Stomach (tissue), 9 donors: ENCODE measurements around the gene ARMC3. TPM values are rescaled to one million over a fixed set of nuclear protein-coding genes. Genes with fewer than 3 reads are reported as not detected.
A peak's percentile ranks its signal among the peaks of the same experiment; 100 is the strongest.

ENCODE experiments used
- DNase-seq, 2 donors: peaks; one replicate each; pipeline versions ENCODE4 v3.0.0 to v3.0.0-alpha.2; 2013 to 2019
- H3K27ac ChIP-seq, 5 donors: fragments of 200-600 bp in 4 of 5; sonication (generic) in 4 of 5; one replicate each; pipeline ENCODE4 v1.5.1; 2013 to 2019; ENCODE audit warnings: mild to moderate bottlenecking in 1 of 5, moderate library complexity in 1 of 5
- H3K27me3 ChIP-seq, 3 donors: fragments of 200-600 bp; sonication (generic); one replicate each; pipeline ENCODE4 v1.5.1; 2017 to 2019; ENCODE audit warnings: mixed run types in 1 of 3
- H3K36me3 ChIP-seq, 4 donors: fragments of 200-600 bp; sonication (generic); 1 replicate in 3 of 4; 2 replicates in 1 of 4; pipeline ENCODE4 v1.5.1; 2016 to 2019
- H3K4me1 ChIP-seq, 4 donors: fragments of 200-600 bp; sonication (generic); one replicate each; pipeline ENCODE4 v1.5.1; 2016 to 2019
- H3K4me3 ChIP-seq, 4 donors: fragments of 200-600 bp; sonication (generic) in 3 of 4; one replicate each; pipeline ENCODE4 v1.5.1; 2016 to 2019; ENCODE audit warnings: mild to moderate bottlenecking in 1 of 4
- H3K9me3 ChIP-seq, 4 donors: fragments of 200-600 bp; sonication (generic); one replicate each; pipeline ENCODE4 v1.5.1; 2016 to 2019
- CTCF ChIP-seq, 7 experiments: fragments of 450-650 bp in 4 of 7; fragments of 200-600 bp in 3 of 7; sonication (generic) in 3 of 7; IDR thresholded peaks; one replicate each; pipeline ENCODE4 v1.5.1; 2016 to 2019; ENCODE audit warnings: antibody characterized with exemption in 7 of 7, control low read depth in 2 of 7, mild to moderate bottlenecking in 1 of 7
- EP300 ChIP-seq: sonication (generic); formaldehyde crosslinking; IDR thresholded peaks from one replicate; pipeline ENCODE4 v1.6.1; 2017; ENCODE audit warnings: antibody characterized with exemption
- POLR2A ChIP-seq, 4 donors: fragments of 450-650 bp; IDR thresholded peaks; one replicate each; pipeline ENCODE4 v1.6.1; 2016; ENCODE audit warnings: antibody characterized with exemption in 4 of 4, control low read depth in 2 of 4, mild to moderate bottlenecking in 1 of 4, moderate library complexity in 1 of 4
- POLR2AphosphoS5 ChIP-seq, 3 donors: sonication (generic); formaldehyde crosslinking; IDR thresholded peaks; one replicate each; pipeline ENCODE4 v1.6.1; 2016; ENCODE audit warnings: antibody characterized with exemption in 3 of 3
- WGBS, 5 donors: extraction: QIAGEN DNeasy Blood & Tissue Kit in 3 of 5; methylation state at CpG; one replicate each; pipeline versions ENCODE4 v1.1.5 to v1.1.7; 2013 to 2018; 5-methylcytosine and 5-hydroxymethylcytosine counted together
- intact Hi-C: fragments of 100-400 bp; cut with DNase I; formaldehyde crosslinking; loops from one replicate; pipeline ENCODE4 v1.15.1; 2023; ENCODE audit warnings: low total_unique reads
- polyA plus RNA-seq, 3 donors: library from polyadenylated mRNA; stranded (reverse); fragments of 200-250 nt; gene quantifications; one replicate each; pipeline ENCODE4 v1.2.3, GENCODE V29; 2013
- total RNA-seq, 5 donors: library from RNA; depleted of rRNA; stranded (reverse); fragments of >200 nt; gene quantifications; one replicate each; pipeline versions ENCODE4 v1.1.0 to v1.2.3, GENCODE V29; 2014 to 2016
- donor health status: healthy with polysubstance abuse.
- donor health status: Bipolar disorder and iron deficiency.
- donor health status: healthy.

ARMC3 gene
- total and polyA plus RNA-seq, 8 donors, result not detected

GRCh38 chr10:23056186-23056579 lies 128.3 kb downstream of the ARMC3 start:
- intact Hi-C loops, result no loop called here
- Histone ChIP-seq H3K9me3 (peaks cover 0 to 7% (median 0%) of the 10 kb centered on the region in 4 donors), H3K36me3 (no peaks in the 10 kb centered on the region), H3K4me3 (no peak overlapping the region), H3K4me1 (no peaks in the 10 kb centered on the region), H3K27me3 (no peaks in the 10 kb centered on the region), H3K27ac (no peak overlapping the region)
- TF ChIP-seq POLR2AphosphoS5 (IDR thresholded peaks at IDR 0.05) (no peak), CTCF (IDR thresholded peaks at IDR 0.05) (no peak), EP300 (no peak), POLR2A (IDR thresholded peaks at IDR 0.05) (no peak)
- no peak for DNase-seq
- 57 to 75% (median 64%) methylated on average over 3 of the region's 3 CpGs for WGBS, 5 donors

GRCh38 chr10:23058366-23058765 lies 130.5 kb downstream of the ARMC3 start:
- H3K4me1 ChIP-seq, result peaks cover 0 to 7% (median 3%) of the 10 kb centered on the region in 4 donors
- H3K27ac ChIP-seq, result no peak overlapping the region
- no peaks in the 10 kb centered on the region for H3K36me3 ChIP-seq
- no peak for TF ChIP-seq POLR2AphosphoS5 (IDR thresholded peaks at IDR 0.05)
- no peak for TF ChIP-seq POLR2A (IDR thresholded peaks at IDR 0.05)
- TF ChIP-seq EP300, result no peak
- TF ChIP-seq CTCF (IDR thresholded peaks at IDR 0.05), result no peak
- peaks cover 0 to 7% (median 0%) of the 10 kb centered on the region in 4 donors for H3K9me3 ChIP-seq
- H3K27me3 ChIP-seq, result no peaks in the 10 kb centered on the region
- no peak overlapping the region for H3K4me3 ChIP-seq
- WGBS, 5 donors, result 39 to 52% (median 43%) methylated on average over 3 of the region's 3 CpGs
- intact Hi-C loops, result no loop called here
- DNase-seq, result no peak

GRCh38 chr10:23060918-23061317 lies 133.1 kb downstream of the ARMC3 start:
- H3K27me3 ChIP-seq, result no peaks in the 10 kb centered on the region
- DNase-seq, result no peak
- no peak overlapping the region for H3K27ac ChIP-seq
- TF ChIP-seq EP300, result no peak
- no peak for TF ChIP-seq POLR2AphosphoS5 (IDR thresholded peaks at IDR 0.05)
- TF ChIP-seq POLR2A (IDR thresholded peaks at IDR 0.05), result no peak
- TF ChIP-seq CTCF (IDR thresholded peaks at IDR 0.05), result no peak
- no peaks in the 10 kb centered on the region for H3K36me3 ChIP-seq
- peaks cover 13 to 32% (median 23%) of the 10 kb centered on the region in 4 donors for H3K4me1 ChIP-seq
- intact Hi-C loops, result no loop called here
- peaks cover 0 to 7% (median 0%) of the 10 kb centered on the region in 4 donors for H3K9me3 ChIP-seq
- H3K4me3 ChIP-seq, result no peak overlapping the region
- 27 to 57% (median 44%) methylated on average over 2 of the region's 2 CpGs for whole genome bisulfite sequencing, 5 donors

GRCh38 chr10:23063045-23063972 lies 135.5 kb downstream of the ARMC3 start:
- peak in 1 of 2 donors; percentile 64 for DNase-seq
- TF ChIP-seq POLR2AphosphoS5 (IDR thresholded peaks at IDR 0.05), result no peak
- TF ChIP-seq EP300, result no peak
- no peak for TF ChIP-seq POLR2A (IDR thresholded peaks at IDR 0.05)
- no peak for TF ChIP-seq CTCF (IDR thresholded peaks at IDR 0.05)
- no peaks in the 10 kb centered on the region for H3K36me3 ChIP-seq
- intact Hi-C loops, result no loop called here
- peak overlapping the region in 2 of 5 donors; percentile 9 to 70 for H3K27ac ChIP-seq
- WGBS, 5 donors, result 65 to 74% (median 67%) methylated on average over 20 of the region's 20 CpGs
- H3K4me1 ChIP-seq, result peaks cover 13 to 40% (median 26%) of the 10 kb centered on the region in 4 donors
- H3K9me3 ChIP-seq, result peaks cover 0 to 7% (median 0%) of the 10 kb centered on the region in 4 donors
- H3K27me3 ChIP-seq, result no peaks in the 10 kb centered on the region
- H3K4me3 ChIP-seq, result peak overlapping the region in 1 of 4 donors; percentile 7
